ENCODE measurements around the gene CDC16.

DNA sequence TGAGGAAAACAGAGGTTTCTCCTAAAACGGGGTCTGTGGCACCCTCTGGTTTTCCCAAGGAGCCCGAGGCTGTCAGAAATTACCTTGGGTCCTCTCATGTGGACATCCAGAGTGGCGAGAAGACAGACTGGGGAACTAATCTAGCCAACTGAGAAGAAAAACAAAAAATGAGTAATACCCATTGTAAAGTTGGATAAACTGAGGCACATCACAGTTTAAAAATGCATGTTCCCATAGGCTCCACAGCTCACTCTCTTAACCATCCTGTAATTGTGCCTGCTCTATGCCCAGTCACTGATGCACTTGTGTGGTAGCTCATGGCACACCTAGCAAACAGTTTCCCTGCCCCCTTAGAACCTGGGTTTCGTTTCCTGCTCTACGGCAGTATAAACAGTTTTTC lies 31.5 kb downstream of the CDC16 start:
- TF ChIP-seq CTCF (IDR thresholded peaks at IDR 0.05; ENCODE audit: control extremely low read depth in 1 of 3, insufficient read depth in 1 of 3, low read depth in 1 of 3, low read length in 3 of 3) (no peak), JUND (IDR thresholded peaks at IDR 0.05; ENCODE audit: low read length) (no peak), YY1 (IDR thresholded peaks at IDR 0.05; ENCODE audit: low read depth, low read length) (no peak), TAF1 (IDR thresholded peaks at IDR 0.05; ENCODE audit: low read depth, low read length) (no peak), POLR2A (IDR thresholded peaks at IDR 0.05; ENCODE audit: control extremely low read depth in 1 of 2, low read depth in 2 of 2, low read length in 2 of 2) (no peak), RAD21 (IDR thresholded peaks at IDR 0.05 in 1 of 2, conservative IDR thresholded peaks at IDR 0.05 in 1 of 2; ENCODE audit: low read depth in 2 of 2, low read length in 2 of 2) (no peak), SIX5 (IDR thresholded peaks at IDR 0.05; ENCODE audit: low read depth, low read length) (no peak), MAX (IDR thresholded peaks at IDR 0.05) (no peak), POLR2AphosphoS5 (IDR thresholded peaks at IDR 0.05; ENCODE audit: low read depth, low read length) (no peak), KDM1A (IDR thresholded peaks at IDR 0.05; ENCODE audit: borderline replicate concordance, low read length) (no peak), EZH2 (IDR thresholded peaks at IDR 0.05; ENCODE audit: low read depth, low read length, severe bottlenecking) (no peak), CBX5 (IDR thresholded peaks at IDR 0.05; ENCODE audit: low read depth, low read length) (no peak), EP300 (IDR thresholded peaks at IDR 0.05; ENCODE audit: borderline replicate concordance in 1 of 2, low read depth in 2 of 2, low read length in 2 of 2) (no peak), BRCA1 (IDR thresholded peaks at IDR 0.05; ENCODE audit: low read depth, low read length) (no peak)
